SK-N-SH treated with all-trans-retinoic acid at 6 μM for 48 hours (cell line): ENCODE data around the gene HPN.

Source experiments
- ATAC-seq: fragments of 200-7000 bp; cut with Tn5 transposase; 3 replicates; pipeline ENCODE4 v1.9.1; 2020; ENCODE audit warnings: mild to moderate bottlenecking, moderate library complexity
- ARNTL ChIP-seq: fragments of 450-650 bp; formaldehyde crosslinking; IDR thresholded peaks from 2 replicates; pipeline ENCODE4 v1.5.0; 2020; ENCODE audit warnings: low read depth, mild to moderate bottlenecking, moderate library complexity, borderline replicate concordance
- BACH2 ChIP-seq: fragments of 250-450 bp; sonication (Bioruptor Pico); IDR thresholded peaks from 2 replicates; pipeline ENCODE4 v1.9.0; 2021; ENCODE audit warnings: mild to moderate bottlenecking, borderline replicate concordance
- CREB5 ChIP-seq: fragments of 250-450 bp; sonication (Bioruptor Pico); IDR thresholded peaks from 2 replicates; pipeline ENCODE4 v1.5.1; 2020; ENCODE audit warnings: low read depth, mild to moderate bottlenecking, moderate library complexity
- CSDC2 ChIP-seq: fragments of 250-450 bp; sonication (Bioruptor Pico); IDR thresholded peaks from 2 replicates; pipeline ENCODE4 v1.5.0; 2020; ENCODE audit warnings: mild to moderate bottlenecking, moderate library complexity
- ESRRG ChIP-seq: fragments of 250-450 bp; sonication (Bioruptor Pico); IDR thresholded peaks from 2 replicates; pipeline ENCODE4 v1.6.1; 2021; ENCODE audit warnings: mild to moderate bottlenecking
- GLIS3 ChIP-seq: fragments of 250-450 bp; sonication (Bioruptor Pico); IDR thresholded peaks from 2 replicates; pipeline ENCODE4 v1.5.0; 2020; ENCODE audit warnings: mild to moderate bottlenecking, moderate library complexity
- ISL1 ChIP-seq: fragments of 250-450 bp; sonication (Bioruptor Pico); IDR thresholded peaks from 2 replicates; pipeline ENCODE4 v2.1.2; 2022; ENCODE audit warnings: mild to moderate bottlenecking, moderate library complexity
- OSR1 ChIP-seq: fragments of 250-450 bp; sonication (Bioruptor Pico); IDR thresholded peaks from 2 replicates; pipeline ENCODE4 v1.8.0; 2022; ENCODE audit warnings: moderate library complexity, mild to moderate bottlenecking, inconsistent platforms
- PATZ1 ChIP-seq: fragments of 250-450 bp; sonication (Bioruptor Pico); IDR thresholded peaks from 2 replicates; pipeline ENCODE4 v1.8.0; 2020; ENCODE audit warnings: mild to moderate bottlenecking, moderate library complexity, borderline replicate concordance
- POU6F1 ChIP-seq: fragments of 250-450 bp; sonication (Bioruptor Pico); IDR thresholded peaks from 2 replicates; pipeline ENCODE4 v1.8.0; 2021; ENCODE audit warnings: low read depth, mild to moderate bottlenecking, moderate library complexity, borderline replicate concordance
- PPARA ChIP-seq: fragments of 250-450 bp; sonication (Bioruptor Pico); IDR thresholded peaks from 2 replicates; pipeline ENCODE4 v1.5.0; 2020; ENCODE audit warnings: mild to moderate bottlenecking, borderline replicate concordance
- RARB ChIP-seq: fragments of 250-450 bp; sonication (Bioruptor Pico); IDR thresholded peaks from 2 replicates; pipeline ENCODE4 v1.8.0; 2021; ENCODE audit warnings: mild to moderate bottlenecking, moderate library complexity
- SNAI2 ChIP-seq: fragments of 250-450 bp; sonication (Bioruptor Pico); IDR thresholded peaks from 2 replicates; pipeline ENCODE4 v1.5.0; 2020; ENCODE audit warnings: mild to moderate bottlenecking, moderate library complexity
- TOX ChIP-seq: fragments of 250-450 bp; sonication (Bioruptor Pico); IDR thresholded peaks from 2 replicates; pipeline ENCODE4 v1.8.0; 2021; ENCODE audit warnings: mild to moderate bottlenecking, moderate library complexity, borderline replicate concordance
- ZC3H10 ChIP-seq: fragments of 250-450 bp; sonication (Bioruptor Pico); IDR thresholded peaks from 2 replicates; pipeline ENCODE4 v1.5.1; 2021; ENCODE audit warnings: mild to moderate bottlenecking, moderate library complexity
- ZFP3 ChIP-seq: fragments of 250-450 bp; sonication (Bioruptor Pico); IDR thresholded peaks from 2 replicates; pipeline ENCODE4 v1.5.0; 2020; ENCODE audit warnings: mild to moderate bottlenecking, moderate library complexity
- ZNF565 ChIP-seq: fragments of 450-650 bp; formaldehyde crosslinking; conservative IDR thresholded peaks from 2 replicates; pipeline ENCODE4 v1.5.0; 2020; ENCODE audit warnings: low read depth, mild to moderate bottlenecking, moderate library complexity
- ZNF70 ChIP-seq: fragments of 450-650 bp; formaldehyde crosslinking; IDR thresholded peaks from 2 replicates; pipeline ENCODE4 v1.5.0; 2020; ENCODE audit warnings: mild to moderate bottlenecking, moderate library complexity
- ZNF8 ChIP-seq: fragments of 450-650 bp; formaldehyde crosslinking; IDR thresholded peaks from 2 replicates; pipeline ENCODE4 v1.5.0; 2020; ENCODE audit warnings: mild to moderate bottlenecking, moderate library complexity
- TF ChIP-seq, protein P1 (sequence below): fragments of 250-450 bp; sonication (Bioruptor Pico); IDR thresholded peaks from 2 replicates; pipeline ENCODE4 v1.5.0; 2020; ENCODE audit warnings: mild to moderate bottlenecking, moderate library complexity

HPN gene

DNA sequence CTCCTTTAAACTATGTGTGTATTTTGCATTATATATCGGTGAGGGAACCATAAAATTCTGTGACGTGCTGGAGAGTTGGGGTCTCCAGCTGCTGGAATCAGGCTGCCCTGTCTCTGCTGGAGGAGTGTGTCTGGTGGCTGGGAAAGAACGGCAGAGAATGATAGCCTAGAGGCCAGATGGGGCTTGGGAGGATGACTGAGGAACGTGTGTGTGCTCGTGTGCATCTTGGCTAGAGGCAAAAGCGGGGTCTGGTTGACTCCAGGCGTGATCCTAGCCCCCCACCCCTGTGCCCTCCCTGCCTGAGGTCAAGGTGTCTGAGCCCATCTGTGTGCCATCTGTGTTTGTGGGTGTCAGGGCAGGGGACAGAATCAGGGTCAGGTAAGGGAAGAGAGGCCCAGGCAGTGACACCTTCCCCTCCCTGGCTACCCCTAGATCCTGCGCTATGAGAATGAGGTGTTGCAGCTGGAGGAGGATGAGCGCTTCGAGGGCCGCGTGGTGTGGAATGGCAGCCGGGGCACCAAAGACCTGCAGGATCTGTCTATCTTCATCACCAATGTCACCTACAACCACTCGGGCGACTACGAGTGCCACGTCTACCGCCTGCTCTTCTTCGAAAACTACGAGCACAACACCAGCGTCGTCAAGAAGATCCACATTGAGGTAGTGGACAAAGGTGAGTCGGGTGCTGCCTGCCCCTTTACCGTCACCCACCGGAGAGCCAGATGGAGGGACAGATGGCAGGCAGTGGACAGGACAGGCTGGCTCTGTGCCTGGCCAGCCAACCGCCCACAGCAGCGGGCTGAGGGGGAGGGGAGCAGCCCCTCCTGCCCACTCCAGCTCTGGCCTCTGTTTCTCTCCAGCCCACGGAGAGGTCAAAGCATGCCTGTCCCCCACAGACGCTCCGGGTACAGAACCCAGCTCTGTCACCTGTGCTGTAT is 8.2 kb upstream of the HPN start (continued):
- TF ChIP-seq TOX (CRISPR knock-in tag) = no peak
- no peak for TF ChIP-seq ARNTL (CRISPR knock-in tag)
- no peak for TF ChIP-seq BACH2 (CRISPR knock-in tag)
- no peak for TF ChIP-seq PPARA (CRISPR knock-in tag)
- no peak for TF ChIP-seq CSDC2
- TF ChIP-seq ESRRG = no peak
- TF ChIP-seq CREB5 (CRISPR knock-in tag) = no peak
- TF ChIP-seq ISL1 (CRISPR knock-in tag) = no peak
- TF ChIP-seq, all 23 proteins: peak for 0

- no peak for ATAC-seq
- TF ChIP-seq OSR1 (CRISPR knock-in tag) (no peak), ZC3H10 (CRISPR knock-in tag) (no peak), ZNF565 (CRISPR knock-in tag) (no peak), ESRRG (no peak), PPARA (CRISPR knock-in tag) (no peak), RARB (CRISPR knock-in tag) (no peak), CSDC2 (no peak), ZNF70 (CRISPR knock-in tag) (no peak), CREB5 (CRISPR knock-in tag) (no peak), ZFP3 (CRISPR knock-in tag) (no peak), ZNF8 (CRISPR knock-in tag) (no peak), PATZ1 (CRISPR knock-in tag) (no peak), ARNTL (CRISPR knock-in tag) (no peak)
These were observed 7.5 kb upstream of the HPN start for GRCh38 chr19:35034005-35034502.

GRCh38 chr19:35034588-35035382 is 6.7 kb upstream of the HPN start:
- ATAC-seq = no peak
- TF ChIP-seq TOX (CRISPR knock-in tag) (no peak), ZC3H10 (CRISPR knock-in tag) (no peak), CSDC2 (no peak), ZNF8 (CRISPR knock-in tag) (no peak), CREB5 (CRISPR knock-in tag) (no peak), ISL1 (CRISPR knock-in tag) (no peak), ZFP3 (CRISPR knock-in tag) (no peak), SNAI2 (CRISPR knock-in tag) (no peak), PATZ1 (CRISPR knock-in tag) (no peak), GLIS3 (CRISPR knock-in tag) (no peak), POU6F1 (CRISPR knock-in tag) (no peak), OSR1 (CRISPR knock-in tag) (no peak), ESRRG (no peak), BACH2 (CRISPR knock-in tag) (no peak), PPARA (CRISPR knock-in tag) (no peak), ZNF565 (CRISPR knock-in tag) (no peak)
- TF ChIP-seq, protein P1, sequence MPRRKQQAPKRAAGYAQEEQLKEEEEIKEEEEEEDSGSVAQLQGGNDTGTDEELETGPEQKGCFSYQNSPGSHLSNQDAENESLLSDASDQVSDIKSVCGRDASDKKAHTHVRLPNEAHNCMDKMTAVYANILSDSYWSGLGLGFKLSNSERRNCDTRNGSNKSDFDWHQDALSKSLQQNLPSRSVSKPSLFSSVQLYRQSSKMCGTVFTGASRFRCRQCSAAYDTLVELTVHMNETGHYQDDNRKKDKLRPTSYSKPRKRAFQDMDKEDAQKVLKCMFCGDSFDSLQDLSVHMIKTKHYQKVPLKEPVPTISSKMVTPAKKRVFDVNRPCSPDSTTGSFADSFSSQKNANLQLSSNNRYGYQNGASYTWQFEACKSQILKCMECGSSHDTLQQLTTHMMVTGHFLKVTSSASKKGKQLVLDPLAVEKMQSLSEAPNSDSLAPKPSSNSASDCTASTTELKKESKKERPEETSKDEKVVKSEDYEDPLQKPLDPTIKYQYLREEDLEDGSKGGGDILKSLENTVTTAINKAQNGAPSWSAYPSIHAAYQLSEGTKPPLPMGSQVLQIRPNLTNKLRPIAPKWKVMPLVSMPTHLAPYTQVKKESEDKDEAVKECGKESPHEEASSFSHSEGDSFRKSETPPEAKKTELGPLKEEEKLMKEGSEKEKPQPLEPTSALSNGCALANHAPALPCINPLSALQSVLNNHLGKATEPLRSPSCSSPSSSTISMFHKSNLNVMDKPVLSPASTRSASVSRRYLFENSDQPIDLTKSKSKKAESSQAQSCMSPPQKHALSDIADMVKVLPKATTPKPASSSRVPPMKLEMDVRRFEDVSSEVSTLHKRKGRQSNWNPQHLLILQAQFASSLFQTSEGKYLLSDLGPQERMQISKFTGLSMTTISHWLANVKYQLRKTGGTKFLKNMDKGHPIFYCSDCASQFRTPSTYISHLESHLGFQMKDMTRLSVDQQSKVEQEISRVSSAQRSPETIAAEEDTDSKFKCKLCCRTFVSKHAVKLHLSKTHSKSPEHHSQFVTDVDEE (CRISPR knock-in tag) = no peak
